ENCODE results near the gene PDCD6IP.
"Not testable (repeated sequence)": the region's sequence is repeated elsewhere in the genome, so short reads cannot be mapped to it uniquely, and the experiment has no call there.

Gene PDCD6IP

GRCh38 chr3:33792167-33792892, 6.1 kb upstream of the PDCD6IP start:
- DNase-seq = no peak

GRCh38 chr3:33795131-33795530, 3.3 kb upstream of the PDCD6IP start:
- DNase-seq = no peak

- no peak for DNase-seq
Observed at GRCh38 chr3:33795856-33796536, 2.4 kb upstream of the PDCD6IP start.

GRCh38 chr3:33798113-33798417, 365 bp upstream of the PDCD6IP start:
- no peak for DNase-seq

GRCh38 chr3:33799202-33799551, 747 bp downstream of the PDCD6IP start:
- no peak for DNase-seq

- no peak for DNase-seq
Observed at GRCh38 chr3:33803252-33803651, 4.8 kb downstream of the PDCD6IP start.

GRCh38 chr3:33803894-33804526, 5.6 kb downstream of the PDCD6IP start:
- no peak for DNase-seq

GRCh38 chr3:33807191-33807590, 8.8 kb downstream of the PDCD6IP start:
- no peak for DNase-seq

- DNase-seq = no peak
Observed at GRCh38 chr3:33808559-33808958, 10.1 kb downstream of the PDCD6IP start.

- no peak for DNase-seq
Observed at GRCh38 chr3:33810545-33810944, 12.1 kb downstream of the PDCD6IP start.

- no peak for DNase-seq
Observed at GRCh38 chr3:33821989-33822388, 23.6 kb downstream of the PDCD6IP start.

GRCh38 chr3:33823821-33824220, 25.4 kb downstream of the PDCD6IP start:
- no peak for DNase-seq

- no peak for DNase-seq
Observed at GRCh38 chr3:33825111-33825510, 26.7 kb downstream of the PDCD6IP start.

- no peak for DNase-seq
Observed at GRCh38 chr3:33826206-33826605, 27.8 kb downstream of the PDCD6IP start.

GRCh38 chr3:33826688-33827087, 28.3 kb downstream of the PDCD6IP start:
- DNase-seq = no peak

GRCh38 chr3:33829720-33830119, 31.3 kb downstream of the PDCD6IP start:
- DNase-seq = no peak

- DNase-seq = no peak
Observed at GRCh38 chr3:33831053-33831452, 32.6 kb downstream of the PDCD6IP start.

GRCh38 chr3:33833408-33834095, 35.1 kb downstream of the PDCD6IP start:
- no peak for DNase-seq

- DNase-seq = no peak
Observed at GRCh38 chr3:33834096-33834453, 35.6 kb downstream of the PDCD6IP start.

GRCh38 chr3:33837182-33837581, 38.8 kb downstream of the PDCD6IP start:
- not testable (repeated sequence) for DNase-seq

GRCh38 chr3:33839283-33839682, 40.9 kb downstream of the PDCD6IP start:
- DNase-seq = no peak

- DNase-seq = no peak
Observed at GRCh38 chr3:33840179-33840578, 41.7 kb downstream of the PDCD6IP start.

GRCh38 chr3:33848624-33849347, 50.4 kb downstream of the PDCD6IP start:
- no peak for DNase-seq

Measured in stimulated activated CD8-positive, alpha-beta memory T cell treated with anti-CD3 and anti-CD28 coated beads, Interleukin-4, amount 100 ng/mL, for 48 hours (primary cell).